CD4-positive, alpha-beta memory T cell (primary cell): ENCODE measurements around the gene SHROOM3. TPM values are rescaled to one million over a fixed set of nuclear protein-coding genes. Genes with fewer than 3 reads are reported as not detected.
"Not testable (repeated sequence)": the region's sequence is repeated elsewhere in the genome, so short reads cannot be mapped to it uniquely, and the experiment has no call there.

Experiments
- CTCF ChIA-PET: fragments of 350-600 bp; sonication (Branson Sonifier 250); formaldehyde crosslinking; loops from one replicate; lab custom pipeline; 2021; ENCODE audit warnings: inconsistent platforms; ENCODE audit not compliant: partially characterized antibody; lab: Charles Lee
- POLR2A ChIA-PET: fragments of 350-600 bp; sonication (Branson Sonifier 250); formaldehyde crosslinking; loops from one replicate; lab custom pipeline; 2021; ENCODE audit not compliant: partially characterized antibody; lab: Charles Lee
- DNase-seq, 5 donors: peaks; one replicate each; pipeline versions ENCODE4 v3.0.0 to v3.0.0-alpha.2; 2020 to 2022; ENCODE audit warnings: mixed read lengths in 1 of 5
- H3K27ac ChIP-seq: one replicate; pipeline ENCODE4 v1.7.0; 2013; ENCODE audit warnings: low read depth, low read length
- H3K27me3 ChIP-seq: 2 replicates; pipeline ENCODE4 v1.7.0; 2013; ENCODE audit warnings: mild to moderate bottlenecking, low read length, moderate library complexity; ENCODE audit not compliant: insufficient read depth
- H3K36me3 ChIP-seq: 2 replicates; pipeline ENCODE4 v1.7.0; 2013; ENCODE audit warnings: mild to moderate bottlenecking, low read length, moderate library complexity; ENCODE audit not compliant: insufficient read depth
- H3K4me1 ChIP-seq: 2 replicates; pipeline ENCODE4 v1.7.0; 2013; ENCODE audit warnings: mild to moderate bottlenecking, low read length, moderate library complexity; ENCODE audit not compliant: insufficient read depth
- H3K4me3 ChIP-seq, 2 donors: one replicate each; pipeline ENCODE4 v1.7.0; 2013; ENCODE audit warnings: low read length in 2 of 2, mild to moderate bottlenecking in 1 of 2
- H3K9me3 ChIP-seq, 2 donors: one replicate each; pipeline ENCODE4 v1.7.0; 2013; ENCODE audit warnings: low read length in 2 of 2, control low read depth in 1 of 2; ENCODE audit not compliant: control insufficient read depth in 1 of 2
- H3K27ac Mint-ChIP-seq, 7 donors: one replicate each; pipeline ENCODE4 v1.8.0; 2020 to 2021; ENCODE audit warnings: mixed read lengths in 7 of 7, mild to moderate bottlenecking in 6 of 7, inconsistent platforms in 3 of 7, moderate library complexity in 3 of 7
- H3K27me3 Mint-ChIP-seq, 2 donors: one replicate each; pipeline ENCODE4 v1.8.0; 2020 to 2021; ENCODE audit warnings: mixed read lengths in 2 of 2
- H3K36me3 Mint-ChIP-seq, 2 donors: one replicate each; pipeline ENCODE4 v1.8.0; 2020 to 2021; ENCODE audit warnings: mixed read lengths in 2 of 2, inconsistent platforms in 1 of 2, mild to moderate bottlenecking in 1 of 2
- H3K4me1 Mint-ChIP-seq, 4 donors: one replicate each; pipeline ENCODE4 v1.8.0; 2020 to 2021; ENCODE audit warnings: mixed read lengths in 4 of 4, mild to moderate bottlenecking in 1 of 4
- H3K4me3 Mint-ChIP-seq, 8 donors: one replicate each; pipeline ENCODE4 v1.8.0; 2020 to 2021; ENCODE audit warnings: mixed read lengths in 8 of 8, mild to moderate bottlenecking in 7 of 8, moderate library complexity in 6 of 8, inconsistent platforms in 3 of 8
- H3K9me3 Mint-ChIP-seq, 8 donors: one replicate each; pipeline ENCODE4 v1.8.0; 2020 to 2021; ENCODE audit warnings: mixed read lengths in 8 of 8, mild to moderate bottlenecking in 5 of 8, inconsistent platforms in 3 of 8, moderate library complexity in 1 of 8
- intact Hi-C: fragments of 100-400 bp; cut with micrococcal nuclease; formaldehyde crosslinking; loops from one replicate; pipeline ENCODE4 v1.15.1; 2023
- polyA plus RNA-seq, 2 donors: library from polyadenylated mRNA; unstranded; fragments of 300-500 nt; fragmentation: Illumina TruSeq; gene quantifications; one replicate each; pipeline ENCODE4 v1.2.3, GENCODE V29; 2021
- total RNA-seq, 2 experiments: library from RNA; stranded (reverse); gene quantifications; one replicate each; pipeline ENCODE4 v1.2.3, GENCODE V29; 2021

The SHROOM3 gene
- total and polyA plus RNA-seq, 4 experiments from 2014 or later = not detected

DNA sequence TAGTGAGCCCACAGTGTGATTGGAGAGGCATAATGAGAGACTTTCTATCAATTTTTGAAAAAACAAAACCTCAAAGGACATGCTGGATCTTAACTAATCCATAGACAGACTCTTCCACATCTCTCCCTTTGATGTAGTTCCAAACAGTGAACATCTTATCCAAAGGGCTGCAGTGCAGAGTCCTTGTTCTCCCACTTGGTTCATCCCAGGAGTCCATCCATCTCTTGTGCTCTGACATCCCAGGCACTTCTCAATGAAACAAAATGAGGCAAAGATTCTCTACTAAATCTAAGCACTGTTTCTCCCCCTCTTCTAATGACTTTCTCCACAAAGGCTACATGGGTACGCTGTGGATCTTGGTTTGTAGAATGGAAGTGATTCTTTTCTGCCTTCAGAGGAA is 8.3 kb downstream of the SHROOM3 start:
- DNase-seq = no peak
- intact Hi-C loops = no loop called here
- ChIA-PET POLR2A (no interaction called here), CTCF (no interaction called here)
- Histone ChIP-seq H3K4me3 (no peak overlapping the region), H3K27me3 (no peaks in the 10 kb centered on the region), H3K27ac (no peak overlapping the region), H3K4me1 (no peaks in the 10 kb centered on the region), H3K36me3 (no peaks in the 10 kb centered on the region), H3K9me3 (no peaks in the 10 kb centered on the region)
- Mint-ChIP-seq H3K27me3 (peaks cover 14 to 20% of the 10 kb centered on the region in 2 donors), H3K36me3 (no peaks in the 10 kb centered on the region), H3K4me3 (no peak overlapping the region), H3K4me1 (no peaks in the 10 kb centered on the region), H3K9me3 (peaks cover 0 to 3% (median 0%) of the 10 kb centered on the region in 8 donors), H3K27ac (no peak overlapping the region)

DNA sequence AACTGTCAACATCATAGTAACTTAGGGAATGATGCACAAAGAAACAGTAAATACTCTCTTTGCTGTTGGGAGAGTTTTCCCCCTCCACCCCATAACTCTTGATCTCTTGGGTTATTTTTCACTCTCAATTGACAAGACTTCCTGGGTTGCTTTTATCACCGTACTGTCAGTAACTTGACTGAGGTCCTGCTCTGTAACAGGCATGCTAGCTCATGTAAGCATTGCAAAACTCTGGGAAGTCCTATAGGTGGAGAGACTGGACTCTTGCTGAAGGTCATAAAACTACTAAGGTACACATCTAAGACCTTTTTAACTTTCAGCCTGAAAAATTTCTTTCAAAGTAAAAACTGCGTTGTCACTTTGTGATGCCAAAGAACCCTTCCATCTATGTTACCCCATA is 10.9 kb downstream of the SHROOM3 start:
- no peaks in the 10 kb centered on the region for H3K27me3 ChIP-seq
- no peaks in the 10 kb centered on the region for H3K36me3 ChIP-seq
- intact Hi-C loops = no loop called here
- ChIA-PET POLR2A (no interaction called here), CTCF (no interaction called here)
- Mint-ChIP-seq H3K27ac (no peak overlapping the region), H3K36me3 (no peaks in the 10 kb centered on the region), H3K4me3 (no peak overlapping the region), H3K4me1 (no peaks in the 10 kb centered on the region), H3K9me3 (no peaks in the 10 kb centered on the region), H3K27me3 (peaks cover 3 to 6% of the 10 kb centered on the region in 2 donors)
- no peaks in the 10 kb centered on the region for H3K9me3 ChIP-seq
- DNase-seq = no peak
- H3K4me3 ChIP-seq = no peak overlapping the region
- H3K27ac ChIP-seq = no peak overlapping the region
- H3K4me1 ChIP-seq = no peaks in the 10 kb centered on the region

DNA sequence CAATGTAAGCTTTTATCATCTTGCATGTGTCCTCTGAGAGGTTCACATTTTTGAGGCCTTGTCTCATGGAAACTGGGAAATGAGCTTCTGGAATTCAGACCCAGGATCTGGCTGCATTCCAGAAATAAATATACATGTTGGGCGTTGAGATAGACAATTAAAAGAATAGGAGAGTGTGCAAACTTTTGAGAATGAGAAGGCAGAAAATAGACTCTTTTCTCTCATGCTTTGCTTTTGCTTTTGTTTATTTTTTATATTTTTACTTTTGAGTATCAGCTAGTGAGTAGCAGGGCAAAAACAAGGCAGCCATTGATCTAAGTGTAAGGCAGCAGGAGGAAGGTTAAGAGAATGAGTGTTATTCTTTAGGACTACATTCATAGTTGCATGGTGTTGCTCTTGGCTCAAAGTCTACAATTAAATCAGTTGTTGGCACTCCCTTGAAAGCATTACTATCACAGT is 12.4 kb downstream of the SHROOM3 start:
- Mint-ChIP-seq H3K36me3 (no peaks in the 10 kb centered on the region), H3K9me3 (no peaks in the 10 kb centered on the region), H3K4me3 (no peak overlapping the region), H3K27me3 (peaks cover 3 to 5% of the 10 kb centered on the region in 2 donors), H3K27ac (no peak overlapping the region), H3K4me1 (no peaks in the 10 kb centered on the region)
- intact Hi-C loops = no loop called here
- Histone ChIP-seq H3K9me3 (no peaks in the 10 kb centered on the region), H3K36me3 (no peaks in the 10 kb centered on the region), H3K27me3 (no peaks in the 10 kb centered on the region), H3K27ac (no peak overlapping the region), H3K4me3 (no peak overlapping the region), H3K4me1 (no peaks in the 10 kb centered on the region)
- ChIA-PET POLR2A (no interaction called here), CTCF (no interaction called here)
- DNase-seq = no peak

DNA sequence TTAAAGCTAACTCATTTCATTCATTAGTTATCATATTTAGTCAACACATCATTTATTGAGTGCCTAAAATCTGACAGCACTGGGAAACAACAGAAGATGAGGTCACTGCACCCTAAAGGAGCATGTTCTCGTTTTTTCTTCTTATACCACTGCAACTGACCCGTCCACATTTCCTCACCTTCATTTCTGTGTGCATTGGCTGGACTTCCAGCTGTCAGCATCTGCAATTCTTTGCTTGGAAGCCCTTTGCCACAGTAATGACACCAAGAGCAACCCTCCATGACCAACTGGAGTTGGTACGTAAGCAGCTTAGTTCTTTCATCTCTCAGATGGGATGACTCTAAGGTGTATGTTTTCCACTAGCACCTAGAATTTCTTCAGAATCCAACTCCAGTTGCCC is 13.2 kb downstream of the SHROOM3 start:
- no peak overlapping the region for H3K4me3 Mint-ChIP-seq
- H3K9me3 Mint-ChIP-seq = no peaks in the 10 kb centered on the region
- no peaks in the 10 kb centered on the region for H3K36me3 Mint-ChIP-seq
- H3K27me3 Mint-ChIP-seq = peaks cover 3 to 5% of the 10 kb centered on the region in 2 donors
- POLR2A ChIA-PET = no interaction called here
- CTCF ChIA-PET = no interaction called here
- H3K27me3 ChIP-seq = no peaks in the 10 kb centered on the region
- H3K36me3 ChIP-seq = no peaks in the 10 kb centered on the region
- no peak for DNase-seq
- no peaks in the 10 kb centered on the region for H3K9me3 ChIP-seq
- intact Hi-C loops = no loop called here
- H3K4me3 ChIP-seq = no peak overlapping the region
- H3K27ac ChIP-seq = no peak overlapping the region
- H3K4me1 ChIP-seq = no peaks in the 10 kb centered on the region
- no peaks in the 10 kb centered on the region for H3K4me1 Mint-ChIP-seq
- peak overlapping the region in 1 of 7 donors; percentile 70 for H3K27ac Mint-ChIP-seq

DNA sequence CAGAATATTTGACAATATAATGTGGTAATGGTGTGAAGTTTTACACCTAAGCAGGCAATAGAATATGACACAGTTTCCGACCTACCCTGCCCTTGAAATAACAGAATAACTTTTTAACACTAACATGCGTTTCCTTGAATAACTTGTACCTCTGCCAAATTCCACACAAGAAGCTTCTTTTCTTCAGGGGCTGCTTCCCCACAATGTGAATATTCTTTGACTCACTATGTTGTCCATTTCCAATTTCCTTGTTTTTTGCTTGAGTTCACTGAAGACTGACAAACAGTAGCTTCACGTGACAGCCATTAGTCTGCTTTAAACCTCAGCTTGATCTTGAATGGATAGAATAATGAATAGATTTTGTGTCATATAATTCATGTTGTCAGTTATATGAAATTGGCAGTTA is 14.3 kb downstream of the SHROOM3 start:
- Mint-ChIP-seq H3K36me3 (no peaks in the 10 kb centered on the region), H3K4me1 (no peaks in the 10 kb centered on the region), H3K27ac (no peak overlapping the region), H3K27me3 (peaks cover 5 to 7% of the 10 kb centered on the region in 2 donors), H3K4me3 (no peak overlapping the region), H3K9me3 (no peaks in the 10 kb centered on the region)
- H3K27ac ChIP-seq = no peak overlapping the region
- ChIA-PET POLR2A (no interaction called here), CTCF (no interaction called here)
- no peaks in the 10 kb centered on the region for H3K9me3 ChIP-seq
- DNase-seq = no peak
- H3K4me1 ChIP-seq = no peaks in the 10 kb centered on the region
- no peaks in the 10 kb centered on the region for H3K27me3 ChIP-seq
- no peak overlapping the region for H3K4me3 ChIP-seq
- intact Hi-C loops = no loop called here
- no peaks in the 10 kb centered on the region for H3K36me3 ChIP-seq

DNA sequence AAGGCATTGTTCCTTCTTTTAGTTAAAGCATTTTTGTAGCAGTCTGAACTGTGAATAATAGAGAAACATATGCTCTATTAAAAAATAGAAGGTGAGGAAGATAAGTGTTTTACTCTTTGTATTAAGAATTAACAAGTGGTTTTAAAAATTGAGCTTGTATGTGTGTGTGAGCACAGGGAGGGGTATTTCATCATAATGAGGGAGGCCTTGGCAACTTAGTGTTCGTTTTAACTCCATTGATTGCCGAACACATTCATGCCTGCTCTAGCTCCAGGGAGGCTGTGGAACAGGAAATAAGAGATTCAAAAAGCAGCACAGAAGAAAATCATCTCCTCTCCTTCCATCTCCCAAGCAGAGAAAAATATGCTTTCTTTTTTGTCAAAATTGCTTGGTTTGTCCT is 14.8 kb downstream of the SHROOM3 start:
- H3K27ac Mint-ChIP-seq = no peak overlapping the region
- intact Hi-C loops = no loop called here
- no peak for DNase-seq

DNA sequence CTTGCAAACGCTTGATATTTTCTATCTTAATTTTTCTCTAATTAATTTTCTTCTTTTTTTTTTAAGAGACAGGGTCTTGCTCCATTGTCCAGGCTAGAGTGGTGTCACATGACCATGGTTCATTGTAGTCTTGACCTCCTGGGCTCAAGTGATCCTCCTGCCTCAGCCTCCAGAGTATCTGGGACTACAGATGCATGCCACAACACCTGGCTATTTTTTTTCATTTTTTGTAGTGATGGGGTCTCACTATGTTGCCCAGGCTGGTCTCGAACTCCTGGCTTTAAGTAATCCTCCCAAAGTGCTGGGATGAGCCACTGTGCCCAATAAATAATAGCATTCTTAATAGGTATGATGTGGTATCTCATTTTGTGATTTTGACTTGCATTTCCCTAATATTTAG is 18.2 kb downstream of the SHROOM3 start:
- Mint-ChIP-seq H3K4me1 (no peaks in the 10 kb centered on the region), H3K9me3 (no peaks in the 10 kb centered on the region), H3K27me3 (peaks cover 6 to 11% of the 10 kb centered on the region in 2 donors), H3K27ac (no peak overlapping the region), H3K36me3 (no peaks in the 10 kb centered on the region), H3K4me3 (no peak overlapping the region)
- intact Hi-C loops = no loop called here
- Histone ChIP-seq H3K36me3 (no peaks in the 10 kb centered on the region), H3K27ac (no peak overlapping the region), H3K27me3 (no peaks in the 10 kb centered on the region), H3K4me1 (no peaks in the 10 kb centered on the region), H3K9me3 (no peaks in the 10 kb centered on the region), H3K4me3 (no peak overlapping the region)
- no peak for DNase-seq
- ChIA-PET CTCF (no interaction called here), POLR2A (no interaction called here)

More for the DNA sequence above, 14.8 kb downstream of the SHROOM3 start:
- ChIA-PET CTCF (no interaction called here), POLR2A (no interaction called here)
- H3K4me3 ChIP-seq = no peak overlapping the region
- no peaks in the 10 kb centered on the region for H3K9me3 ChIP-seq
- H3K4me1 ChIP-seq = no peaks in the 10 kb centered on the region
- H3K36me3 ChIP-seq = no peaks in the 10 kb centered on the region
- H3K4me3 Mint-ChIP-seq = no peak overlapping the region
- H3K27me3 Mint-ChIP-seq = peaks cover 6 to 7% of the 10 kb centered on the region in 2 donors
- H3K36me3 Mint-ChIP-seq = no peaks in the 10 kb centered on the region
- H3K4me1 Mint-ChIP-seq = no peaks in the 10 kb centered on the region
- no peaks in the 10 kb centered on the region for H3K27me3 ChIP-seq
- no peak overlapping the region for H3K27ac ChIP-seq
- H3K9me3 Mint-ChIP-seq = no peaks in the 10 kb centered on the region

DNA sequence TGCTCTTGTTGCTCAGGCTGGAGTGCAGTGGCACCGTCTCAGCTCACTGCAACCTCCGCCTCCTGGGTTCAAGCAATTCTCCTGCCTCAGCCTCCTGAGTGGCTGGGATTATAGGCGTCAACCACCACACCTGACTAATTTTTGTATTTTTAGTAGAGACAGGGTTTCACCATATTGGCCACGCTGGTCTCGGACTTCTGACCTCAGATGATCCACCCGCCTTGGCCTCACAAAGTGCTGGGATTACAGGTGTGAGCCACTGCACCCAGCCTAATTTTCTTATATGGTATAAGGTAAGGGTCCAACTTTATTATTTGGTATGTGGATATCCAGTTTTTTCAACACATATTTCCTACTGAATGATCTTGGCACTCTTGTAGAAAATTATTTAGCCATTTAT is 19.0 kb downstream of the SHROOM3 start:
- H3K4me1 Mint-ChIP-seq, H3K36me3 Mint-ChIP-seq, H3K4me3 Mint-ChIP-seq, H3K9me3 ChIP-seq, H3K27ac Mint-ChIP-seq, H3K27ac ChIP-seq, H3K4me1 ChIP-seq, CTCF ChIA-PET, POLR2A ChIA-PET, H3K9me3 Mint-ChIP-seq, intact Hi-C loops, H3K36me3 ChIP-seq, H3K27me3 ChIP-seq, H3K4me3 ChIP-seq, DNase-seq: not testable (repeated sequence)
- peaks cover 9 to 11% of the 10 kb centered on the region in 2 donors for H3K27me3 Mint-ChIP-seq
